HL-60/S4 (cell line): ENCODE data around the gene MORF4L2.

Source experiments
- in situ Hi-C: fragments of 300-500 bp; cut with MboI; formaldehyde crosslinking; loops from 2 replicates; pipeline ENCODE4 v1.14.3; 2022; ENCODE audit warnings: low sequenced_read_pairs

The MORF4L2 gene

DNA sequence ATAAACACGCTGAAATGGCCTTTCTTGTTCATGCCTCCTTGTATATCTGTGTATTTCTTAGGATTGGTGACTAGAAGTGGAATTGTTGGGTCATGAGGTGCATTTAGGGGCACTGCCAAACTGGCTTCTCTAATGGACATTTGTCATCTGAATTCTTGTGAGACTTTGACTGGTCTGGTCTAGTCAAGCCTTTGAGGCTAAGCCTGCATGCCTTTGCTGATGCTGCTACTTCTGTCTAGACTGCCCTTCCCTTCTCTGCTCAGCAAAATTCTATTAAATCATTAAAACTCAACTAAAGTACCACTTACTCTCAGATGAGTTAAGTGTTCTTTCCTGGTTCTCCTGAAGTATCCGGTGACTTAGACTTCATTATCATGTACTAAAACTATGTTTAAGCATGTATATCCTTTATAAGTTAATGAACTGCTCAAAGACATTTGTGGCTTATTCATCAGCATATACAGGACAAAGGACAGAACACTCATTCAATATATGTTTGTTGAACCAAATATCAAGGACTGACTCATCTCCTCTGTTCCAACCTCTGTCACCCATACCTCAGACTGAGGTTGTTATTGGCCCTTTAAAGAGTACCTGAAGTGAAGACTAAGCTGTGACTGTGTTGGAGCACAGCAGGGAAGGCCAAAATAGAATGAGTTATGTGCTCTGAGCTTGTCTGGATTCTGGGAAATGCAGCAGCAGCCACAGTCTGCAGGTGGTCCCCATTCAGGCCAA is 48.7 kb downstream of the MORF4L2 start:
- in situ Hi-C loops: no loop called here

DNA sequence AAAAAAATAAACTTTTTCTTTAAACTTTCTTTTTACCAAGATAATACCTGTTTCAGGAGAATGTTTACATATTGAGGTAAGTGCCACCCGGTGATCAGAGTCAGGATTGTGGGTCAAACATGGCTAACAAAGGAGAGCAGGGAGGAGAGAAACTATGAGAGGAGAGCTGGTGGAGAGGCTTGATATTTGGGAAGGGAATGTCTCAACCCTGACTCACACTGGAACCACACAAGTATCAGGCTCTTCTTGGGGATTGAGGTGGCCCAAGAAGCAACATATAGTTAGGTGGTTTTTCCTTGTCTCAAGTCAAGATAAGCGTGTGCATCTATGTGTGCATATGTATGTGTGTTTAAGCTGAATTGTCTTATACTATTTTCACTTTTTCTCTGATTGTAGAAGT is 51.1 kb downstream of the MORF4L2 start:
- in situ Hi-C loops: no loop called here

DNA sequence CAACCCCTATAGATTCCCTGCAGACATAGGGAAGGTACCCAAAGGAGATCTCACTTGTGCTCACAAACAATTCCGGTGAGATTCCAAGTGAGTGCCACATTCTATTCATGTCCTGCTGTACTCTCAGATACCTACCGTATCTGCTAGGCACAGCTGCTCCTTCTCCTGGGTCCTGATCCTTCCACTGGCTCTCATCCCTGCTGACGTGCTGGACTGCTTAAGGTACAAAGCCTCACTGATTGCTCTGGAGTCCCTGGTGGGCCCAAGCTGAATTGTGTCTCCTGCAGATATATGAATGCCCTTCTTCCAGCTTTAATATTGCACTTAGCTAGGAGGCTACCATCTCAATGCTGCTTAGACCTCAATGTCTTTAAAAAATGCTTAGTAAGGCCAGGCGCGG is 55.4 kb downstream of the MORF4L2 start:
- in situ Hi-C loops: no loop called here

DNA sequence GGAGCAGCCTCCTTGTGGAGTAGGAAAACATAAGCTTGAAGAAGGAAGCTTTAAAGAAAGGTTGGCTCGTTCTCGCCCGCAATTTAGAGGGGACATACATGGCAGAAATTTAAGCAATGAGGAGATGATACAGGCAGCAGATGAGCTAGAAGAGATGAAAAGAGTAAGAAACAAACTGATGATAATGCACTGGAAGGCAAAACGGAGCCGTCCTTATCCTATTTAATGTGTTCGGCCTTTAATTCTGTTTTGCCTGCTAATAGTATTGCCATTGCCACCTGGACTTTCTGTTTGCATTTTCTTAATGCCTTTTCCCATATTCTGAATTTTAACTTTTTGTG is 56.4 kb downstream of the MORF4L2 start:
- in situ Hi-C loops: no loop called here

DNA sequence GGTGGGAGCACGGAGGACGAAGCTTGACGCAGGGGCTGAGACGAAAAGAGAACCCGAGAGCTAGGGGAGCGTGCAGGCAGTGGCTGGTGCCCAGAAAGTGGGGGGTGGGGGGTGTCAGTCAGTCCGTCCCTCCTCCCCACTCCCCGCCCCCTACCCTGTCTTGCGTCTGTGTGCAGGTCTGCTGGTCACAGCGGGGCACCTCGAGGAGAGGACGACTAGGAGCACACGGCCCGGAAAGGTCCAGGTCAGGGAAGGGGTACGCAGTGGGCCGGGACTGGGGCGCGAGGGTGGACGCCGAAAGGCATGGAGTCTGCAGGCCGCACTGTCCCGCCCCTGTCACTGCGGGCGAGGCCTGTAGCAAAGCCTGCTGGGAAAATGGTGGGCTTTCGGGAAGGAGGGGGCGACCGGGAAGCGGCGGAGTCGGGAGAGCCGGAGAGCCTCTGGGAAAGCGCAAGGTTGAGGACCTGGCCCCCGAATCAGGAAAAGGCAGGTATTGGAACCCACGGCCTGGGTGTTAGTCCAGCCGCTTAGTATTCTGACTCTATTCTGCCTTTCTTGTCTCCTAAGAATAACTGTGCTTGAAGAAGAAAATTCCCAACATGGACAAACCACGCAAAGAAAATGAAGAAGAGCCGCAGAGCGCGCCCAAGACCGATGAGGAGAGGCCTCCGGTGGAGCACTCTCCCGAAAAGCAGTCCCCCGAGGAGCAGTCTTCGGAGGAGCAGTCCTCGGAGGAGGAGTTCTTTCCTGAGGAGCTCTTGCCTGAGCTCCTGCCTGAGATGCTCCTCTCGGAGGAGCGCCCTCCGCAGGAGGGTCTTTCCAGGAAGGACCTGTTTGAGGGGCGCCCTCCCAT is 57.0 kb downstream of the MORF4L2 start:
- in situ Hi-C loops: no loop called here

DNA sequence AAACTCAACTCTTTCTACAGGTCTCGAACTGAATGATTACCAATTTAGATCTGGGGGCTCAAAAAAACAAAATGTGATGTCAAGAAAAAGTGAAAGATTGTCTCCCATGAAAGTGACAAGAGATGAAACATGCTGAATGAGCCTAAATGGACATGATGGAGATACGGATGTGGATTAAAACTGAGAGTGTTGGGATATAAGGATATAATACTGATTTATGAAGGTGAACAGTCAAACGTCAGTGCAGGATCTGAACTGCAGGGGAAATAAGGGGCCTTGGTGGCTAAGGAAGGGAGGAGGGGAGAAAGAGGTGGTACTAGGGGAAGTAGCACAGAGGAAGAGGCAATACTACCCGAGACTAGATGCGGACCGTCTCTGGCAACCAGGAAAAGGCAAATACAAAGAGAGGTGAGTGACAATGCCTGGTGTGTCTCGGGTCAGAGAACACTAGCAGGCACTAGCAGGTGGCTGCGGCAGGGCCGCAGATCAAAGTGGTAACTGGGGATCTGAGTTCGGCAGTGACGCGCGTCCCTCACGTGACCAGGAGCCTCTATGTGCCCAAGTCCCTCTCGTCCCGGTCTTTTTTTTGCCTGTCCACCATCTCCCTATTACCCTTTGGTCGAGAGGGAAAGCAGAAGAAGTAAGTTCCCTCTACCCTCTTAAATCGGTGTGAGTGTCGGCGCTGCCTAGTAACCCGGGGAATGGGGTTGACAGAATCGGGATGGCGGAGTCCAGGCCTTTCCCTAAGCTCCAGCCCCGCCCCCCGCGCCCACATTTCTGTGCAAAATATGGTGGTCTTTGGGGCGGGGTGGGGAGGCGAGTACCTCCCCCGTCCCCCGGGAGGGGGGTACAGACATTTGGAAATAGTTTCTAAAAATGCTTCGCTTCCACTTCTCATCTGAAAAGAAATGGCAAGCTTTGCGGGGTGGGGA is 57.8 kb downstream of the MORF4L2 start, which contains the start of gene TCEAL1:
TCEAL1 (plus strand) TSS at position 590 of the 932 bp plus-strand sequence. CDS start 942 bp downstream, outside the sequence.
- in situ Hi-C loops: no loop called here

DNA sequence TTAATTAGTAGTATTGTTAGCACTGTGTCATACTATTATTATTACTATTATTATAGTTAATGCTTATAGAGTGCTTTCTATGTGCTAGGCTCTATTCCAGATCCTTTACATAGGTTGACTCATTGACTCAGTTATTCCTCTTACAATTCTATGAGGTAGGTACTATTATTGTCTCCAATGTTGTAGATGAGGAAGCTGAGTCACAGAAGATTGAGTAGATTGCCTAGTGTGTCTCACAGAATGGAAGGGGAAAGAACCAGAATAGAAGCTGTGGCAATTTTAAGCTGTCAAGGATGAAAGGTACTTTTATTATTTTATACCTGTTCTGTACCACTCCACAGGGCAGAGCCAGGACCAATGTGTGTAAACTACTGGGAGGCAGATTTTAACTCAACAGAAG is 59.6 kb downstream of the MORF4L2 start:
- in situ Hi-C loops: no loop called here
